Adrenal gland (tissue), 5 donors: ENCODE data around the gene GNAO1.

Source experiments
- POLR2A ChIP-seq, 2 donors: fragments of 450-650 bp; IDR thresholded peaks; one replicate each; pipeline ENCODE4 v1.6.1; 2017; ENCODE audit warnings: antibody characterized with exemption in 2 of 2, mild to moderate bottlenecking in 2 of 2, moderate library complexity in 1 of 2
- TF ChIP-seq, protein P1 (sequence below), 6 experiments: fragments of 450-650 bp in 4 of 6; fragments of 200-600 bp in 2 of 6; sonication (generic) in 1 of 6; IDR thresholded peaks; 1 replicate in 5 of 6; 2 replicates in 1 of 6; pipeline versions ENCODE4 v1.5.1 to v1.8.0; 2016 to 2021; ENCODE audit warnings: antibody characterized with exemption in 6 of 6, mild to moderate bottlenecking in 2 of 6, moderate library complexity in 1 of 6
- donor health status: DM: no; HTN: no; CAD: no.

DNA sequence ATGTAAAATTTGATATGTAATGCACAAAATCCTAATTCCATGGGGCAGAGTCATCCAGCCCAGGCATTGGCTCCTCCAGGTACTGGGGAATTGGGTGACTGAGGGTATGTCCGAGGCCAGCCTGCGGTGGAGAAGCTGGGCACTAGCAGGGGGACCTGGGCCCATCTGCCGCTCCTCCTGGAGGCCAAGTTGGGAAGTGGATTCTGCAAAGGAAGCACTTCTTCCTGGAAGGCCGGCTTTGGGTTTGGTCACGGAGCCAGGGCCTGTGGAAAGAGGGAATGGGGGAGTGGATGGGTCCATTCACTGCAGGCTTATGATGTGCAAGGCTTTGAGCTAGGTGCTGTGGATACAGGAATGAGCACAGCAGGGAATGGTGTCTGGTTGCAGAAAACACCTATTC lies 85.8 kb downstream of the GNAO1 start:
- TF ChIP-seq, protein P1, sequence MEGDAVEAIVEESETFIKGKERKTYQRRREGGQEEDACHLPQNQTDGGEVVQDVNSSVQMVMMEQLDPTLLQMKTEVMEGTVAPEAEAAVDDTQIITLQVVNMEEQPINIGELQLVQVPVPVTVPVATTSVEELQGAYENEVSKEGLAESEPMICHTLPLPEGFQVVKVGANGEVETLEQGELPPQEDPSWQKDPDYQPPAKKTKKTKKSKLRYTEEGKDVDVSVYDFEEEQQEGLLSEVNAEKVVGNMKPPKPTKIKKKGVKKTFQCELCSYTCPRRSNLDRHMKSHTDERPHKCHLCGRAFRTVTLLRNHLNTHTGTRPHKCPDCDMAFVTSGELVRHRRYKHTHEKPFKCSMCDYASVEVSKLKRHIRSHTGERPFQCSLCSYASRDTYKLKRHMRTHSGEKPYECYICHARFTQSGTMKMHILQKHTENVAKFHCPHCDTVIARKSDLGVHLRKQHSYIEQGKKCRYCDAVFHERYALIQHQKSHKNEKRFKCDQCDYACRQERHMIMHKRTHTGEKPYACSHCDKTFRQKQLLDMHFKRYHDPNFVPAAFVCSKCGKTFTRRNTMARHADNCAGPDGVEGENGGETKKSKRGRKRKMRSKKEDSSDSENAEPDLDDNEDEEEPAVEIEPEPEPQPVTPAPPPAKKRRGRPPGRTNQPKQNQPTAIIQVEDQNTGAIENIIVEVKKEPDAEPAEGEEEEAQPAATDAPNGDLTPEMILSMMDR (IDR thresholded peaks at IDR 0.05), result no peak
- TF ChIP-seq POLR2A (IDR thresholded peaks at IDR 0.05), result no peak
